ENCODE data around the gene IGSF10.

The IGSF10 gene

GRCh38 chr3:151460228-151460627 is 633 bp downstream of the IGSF10 start:
- no peak for DNase-seq (ENCODE audit: low spot score)

GRCh38 chr3:151459358-151459757 is 1.5 kb downstream of the IGSF10 start:
- no peak for DNase-seq (ENCODE audit: low spot score)

GRCh38 chr3:151456065-151456464 is 4.8 kb downstream of the IGSF10 start:
- no peak for DNase-seq (ENCODE audit: low spot score)

- no peak for DNase-seq (ENCODE audit: low spot score)
These were observed 8.0 kb downstream of the IGSF10 start for GRCh38 chr3:151452841-151453240.

- no peak for DNase-seq (ENCODE audit: low spot score)
These were observed 8.5 kb downstream of the IGSF10 start for GRCh38 chr3:151452368-151452767.

GRCh38 chr3:151446002-151446340 is 14.9 kb downstream of the IGSF10 start:
- DNase-seq (ENCODE audit: low spot score): no peak

- DNase-seq (ENCODE audit: low spot score): peak; percentile 15
These were observed 15.4 kb downstream of the IGSF10 start for GRCh38 chr3:151445273-151446001.

GRCh38 chr3:151443583-151443982 is 17.3 kb downstream of the IGSF10 start:
- no peak for DNase-seq (ENCODE audit: low spot score)

- DNase-seq (ENCODE audit: low spot score): no peak
These were observed 19.9 kb downstream of the IGSF10 start for GRCh38 chr3:151440940-151441339.

GRCh38 chr3:151439652-151440125 is 21.2 kb downstream of the IGSF10 start:
- DNase-seq (ENCODE audit: low spot score): peak; percentile 49

GRCh38 chr3:151437906-151438305 is 23.0 kb downstream of the IGSF10 start:
- no peak for DNase-seq (ENCODE audit: low spot score)

GRCh38 chr3:151436675-151437446 is 24.0 kb downstream of the IGSF10 start:
- no peak for DNase-seq (ENCODE audit: low spot score)

- peak; percentile 79 for DNase-seq (ENCODE audit: low spot score)
These were observed 26.5 kb downstream of the IGSF10 start for GRCh38 chr3:151434151-151434890.

- DNase-seq (ENCODE audit: low spot score): no peak
These were observed 28.1 kb downstream of the IGSF10 start for GRCh38 chr3:151432616-151433372.

GRCh38 chr3:151431940-151432339 is 28.9 kb downstream of the IGSF10 start:
- peak; percentile 26 for DNase-seq (ENCODE audit: low spot score)

- DNase-seq (ENCODE audit: low spot score): no peak
These were observed 29.9 kb downstream of the IGSF10 start for GRCh38 chr3:151430821-151431484.

- DNase-seq (ENCODE audit: low spot score): no peak
These were observed 32.5 kb downstream of the IGSF10 start for GRCh38 chr3:151428386-151428785.

GRCh38 chr3:151426341-151426657 is 34.6 kb downstream of the IGSF10 start:
- no peak for DNase-seq (ENCODE audit: low spot score)

GRCh38 chr3:151425627-151426340 is 35.1 kb downstream of the IGSF10 start:
- no peak for DNase-seq (ENCODE audit: low spot score)

- DNase-seq (ENCODE audit: low spot score): no peak
These were observed 37.8 kb downstream of the IGSF10 start for GRCh38 chr3:151423091-151423490.

GRCh38 chr3:151421938-151422337 is 38.9 kb downstream of the IGSF10 start:
- DNase-seq (ENCODE audit: low spot score): no peak
